ENCODE results near the gene NMU.

DNA sequence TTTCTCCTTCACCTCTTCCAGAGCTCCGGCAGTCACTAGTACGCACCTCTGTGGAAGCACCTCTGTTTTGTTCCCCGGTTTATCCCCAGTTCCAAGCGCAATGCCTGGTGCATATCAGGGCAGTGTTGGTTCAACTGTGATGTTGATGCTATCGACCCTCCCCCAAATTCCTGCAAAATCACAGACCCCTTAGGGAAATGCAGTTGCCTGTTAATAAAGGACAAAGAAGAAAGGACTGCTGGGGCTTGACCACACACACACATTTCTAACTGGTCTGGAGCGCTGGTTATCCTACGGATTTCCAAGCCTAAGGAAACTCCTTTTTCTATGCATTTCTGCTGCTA, 530 bp upstream of the NMU start:
- TF ChIP-seq, protein P1, sequence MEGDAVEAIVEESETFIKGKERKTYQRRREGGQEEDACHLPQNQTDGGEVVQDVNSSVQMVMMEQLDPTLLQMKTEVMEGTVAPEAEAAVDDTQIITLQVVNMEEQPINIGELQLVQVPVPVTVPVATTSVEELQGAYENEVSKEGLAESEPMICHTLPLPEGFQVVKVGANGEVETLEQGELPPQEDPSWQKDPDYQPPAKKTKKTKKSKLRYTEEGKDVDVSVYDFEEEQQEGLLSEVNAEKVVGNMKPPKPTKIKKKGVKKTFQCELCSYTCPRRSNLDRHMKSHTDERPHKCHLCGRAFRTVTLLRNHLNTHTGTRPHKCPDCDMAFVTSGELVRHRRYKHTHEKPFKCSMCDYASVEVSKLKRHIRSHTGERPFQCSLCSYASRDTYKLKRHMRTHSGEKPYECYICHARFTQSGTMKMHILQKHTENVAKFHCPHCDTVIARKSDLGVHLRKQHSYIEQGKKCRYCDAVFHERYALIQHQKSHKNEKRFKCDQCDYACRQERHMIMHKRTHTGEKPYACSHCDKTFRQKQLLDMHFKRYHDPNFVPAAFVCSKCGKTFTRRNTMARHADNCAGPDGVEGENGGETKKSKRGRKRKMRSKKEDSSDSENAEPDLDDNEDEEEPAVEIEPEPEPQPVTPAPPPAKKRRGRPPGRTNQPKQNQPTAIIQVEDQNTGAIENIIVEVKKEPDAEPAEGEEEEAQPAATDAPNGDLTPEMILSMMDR (IDR thresholded peaks at IDR 0.05; ENCODE audit: low read length) = no peak
- no peak for TF ChIP-seq EZH2phosphoT487 (IDR thresholded peaks at IDR 0.05; ENCODE audit: low read length)

Data from MM.1S (cell line).